H9 (cell line): ENCODE measurements around the gene DYNLRB2. TPM values are rescaled to one million over a fixed set of nuclear protein-coding genes. Genes with fewer than 3 reads are reported as not detected.

Source experiments
- DNase-seq: peaks from one replicate; pipeline ENCODE4 v3.0.0-alpha.2; 2017
- H2AFZ ChIP-seq: one replicate; pipeline ENCODE4 v1.6.1; 2013; ENCODE audit warnings: mild to moderate bottlenecking, low read length, control low read depth, moderate library complexity
- H2AK5ac ChIP-seq: 2 replicates; pipeline ENCODE4 v1.6.1; 2013; ENCODE audit warnings: low read length, control low read depth, mixed read lengths; ENCODE audit not compliant: insufficient read length
- H2BK120ac ChIP-seq: one replicate; pipeline ENCODE4 v1.6.1; 2013; ENCODE audit warnings: low read depth, mild to moderate bottlenecking, low read length, control low read depth, inconsistent platforms; ENCODE audit not compliant: poor library complexity, severe bottlenecking
- H2BK12ac ChIP-seq: 2 replicates; pipeline ENCODE4 v1.6.1; 2013; ENCODE audit warnings: low read length, control low read depth, mixed read lengths, low read depth; ENCODE audit not compliant: insufficient read length
- H2BK15ac ChIP-seq: 2 replicates; pipeline ENCODE4 v1.6.1; 2013; ENCODE audit warnings: low read depth, low read length, control low read depth
- H2BK20ac ChIP-seq: one replicate; pipeline ENCODE4 v1.6.1; 2013; ENCODE audit warnings: low read depth, mild to moderate bottlenecking, low read length, control low read depth, inconsistent platforms; ENCODE audit not compliant: poor library complexity, severe bottlenecking
- H2BK5ac ChIP-seq: 2 replicates; pipeline ENCODE4 v1.6.1; 2013; ENCODE audit warnings: low read length, control low read depth, mixed read lengths; ENCODE audit not compliant: insufficient read length
- H3K14ac ChIP-seq: 2 replicates; pipeline ENCODE4 v1.6.1; 2013; ENCODE audit warnings: low read length, control low read depth; ENCODE audit not compliant: insufficient read depth
- H3K18ac ChIP-seq: 2 replicates; pipeline ENCODE4 v1.6.1; 2013; ENCODE audit warnings: low read depth, mild to moderate bottlenecking, mixed read lengths, low read length, control low read depth; ENCODE audit not compliant: insufficient read length
- H3K23ac ChIP-seq: 2 replicates; pipeline ENCODE4 v1.6.1; 2013; ENCODE audit warnings: low read length, control low read depth, mixed read lengths, low read depth; ENCODE audit not compliant: insufficient read length
- H3K23me2 ChIP-seq: 2 replicates; pipeline ENCODE4 v1.6.1; 2013; ENCODE audit warnings: low read depth, mild to moderate bottlenecking, mixed read lengths, low read length, control low read depth; ENCODE audit not compliant: insufficient read length, poor library complexity, severe bottlenecking
- H3K27ac ChIP-seq: 2 replicates; pipeline ENCODE4 v1.5.1; 2013; ENCODE audit warnings: low read length, control low read depth, mixed read lengths, low read depth; ENCODE audit not compliant: insufficient read length
- H3K27me3 ChIP-seq: 2 replicates; pipeline ENCODE4 v1.6.1; 2013; ENCODE audit warnings: low read length, control low read depth, inconsistent platforms; ENCODE audit not compliant: insufficient read depth
- H3K4ac ChIP-seq: 2 replicates; pipeline ENCODE4 v1.6.1; 2013; ENCODE audit warnings: low read depth, mild to moderate bottlenecking, control low read depth, inconsistent platforms, low read length, moderate library complexity
- H3K4me1 ChIP-seq: 2 replicates; pipeline ENCODE4 v1.6.1; 2013; ENCODE audit warnings: low read length, control low read depth, inconsistent platforms; ENCODE audit not compliant: insufficient read depth
- H3K4me2 ChIP-seq: 2 replicates; pipeline ENCODE4 v1.6.1; 2013; ENCODE audit warnings: low read length, control low read depth, mixed read lengths; ENCODE audit not compliant: insufficient read length, insufficient read depth
- H3K56ac ChIP-seq: 2 replicates; pipeline ENCODE4 v1.6.1; 2013; ENCODE audit warnings: low read depth, mild to moderate bottlenecking, mixed read lengths, low read length, control low read depth; ENCODE audit not compliant: insufficient read length
- H3K79me1 ChIP-seq: 2 replicates; pipeline ENCODE4 v1.6.1; 2013; ENCODE audit warnings: low read depth, mild to moderate bottlenecking, moderate library complexity, low read length, control low read depth, inconsistent platforms; ENCODE audit not compliant: insufficient read depth, poor library complexity, severe bottlenecking
- H3K79me2 ChIP-seq: 2 replicates; pipeline ENCODE4 v1.6.1; 2013; ENCODE audit warnings: low read length, control low read depth, inconsistent platforms; ENCODE audit not compliant: insufficient read depth
- H3K9ac ChIP-seq: 2 replicates; pipeline ENCODE4 v1.6.1; 2013; ENCODE audit warnings: low read length, control low read depth, mixed read lengths; ENCODE audit not compliant: insufficient read length; ENCODE audit errors: extremely low read depth
- H3K9me3 ChIP-seq: one replicate; pipeline ENCODE4 v1.6.1; 2013; ENCODE audit warnings: low read depth, low read length, inconsistent platforms; ENCODE audit not compliant: control insufficient read depth
- H3T11ph ChIP-seq: one replicate; pipeline ENCODE4 v1.6.1; 2013; ENCODE audit warnings: mild to moderate bottlenecking, low read length, control low read depth, inconsistent platforms
- H4K20me1 ChIP-seq: one replicate; pipeline ENCODE4 v1.6.1; 2013; ENCODE audit not compliant: control insufficient read depth, insufficient read length, insufficient read depth
- H4K5ac ChIP-seq: 2 replicates; pipeline ENCODE4 v1.6.1; 2013; ENCODE audit warnings: low read depth, mild to moderate bottlenecking, mixed read lengths, low read length, control low read depth; ENCODE audit not compliant: insufficient read length
- H4K8ac ChIP-seq: replicated peaks from 2 replicates; pipeline ENCODE4 v1.6.1; 2013; ENCODE audit warnings: low read length, control low read depth, mixed read lengths, low read depth; ENCODE audit not compliant: insufficient read length
- H4K91ac ChIP-seq: 2 replicates; pipeline ENCODE4 v1.6.1; 2013; ENCODE audit warnings: low read depth, mild to moderate bottlenecking, moderate library complexity, mixed read lengths, low read length, control low read depth; ENCODE audit not compliant: insufficient read length
- H3K27ac Mint-ChIP-seq, 3 experiments: 2 replicates in 2 of 3; 3 replicates in 1 of 3; pipeline ENCODE4 v1.8.0; 2020 to 2021; ENCODE audit warnings: mixed read lengths in 3 of 3, mild to moderate bottlenecking in 1 of 3, moderate library complexity in 1 of 3
- H3K27me3 Mint-ChIP-seq: 2 replicates; pipeline ENCODE4 v1.8.0; 2021; ENCODE audit warnings: low read depth, mild to moderate bottlenecking, moderate library complexity, mixed read lengths
- H3K36me3 Mint-ChIP-seq, 3 experiments: 2 replicates in 2 of 3; 3 replicates in 1 of 3; pipeline ENCODE4 v1.8.0; 2020 to 2021; ENCODE audit warnings: low read depth in 3 of 3, mixed read lengths in 3 of 3; ENCODE audit not compliant: insufficient read depth in 1 of 3
- H3K4me1 Mint-ChIP-seq, 2 experiments: 2 replicates each; pipeline ENCODE4 v1.8.0; 2020; ENCODE audit warnings: mixed read lengths in 2 of 2
- H3K4me3 Mint-ChIP-seq, 2 experiments: 2 replicates in 1 of 2; 3 replicates in 1 of 2; pipeline ENCODE4 v1.8.0; 2020 to 2021; ENCODE audit warnings: mild to moderate bottlenecking in 2 of 2, mixed read lengths in 2 of 2, moderate library complexity in 1 of 2
- H3K9me3 Mint-ChIP-seq, 2 experiments: 2 replicates in 1 of 2; 3 replicates in 1 of 2; pipeline ENCODE4 v1.8.0; 2020; ENCODE audit warnings: mild to moderate bottlenecking in 2 of 2, mixed read lengths in 2 of 2, moderate library complexity in 1 of 2
- WGBS: extraction: QIAGEN DNeasy Blood & Tissue Kit; methylation state at CpG from one replicate; pipeline ENCODE4 v1.1.7; 2013; ENCODE audit warnings: missing lambda C conversion rate, low lambda C conversion rate, mixed read lengths; ENCODE audit not compliant: insufficient read length; ENCODE audit errors: extremely low coverage; 5-methylcytosine and 5-hydroxymethylcytosine counted together
- total RNA-seq: library from RNA; stranded (reverse); gene quantifications from 2 replicates; pipeline ENCODE4 v1.2.1, GENCODE V29; 2021
- TF ChIP-seq, protein P1 (sequence below): fragments of 200-600 bp; sonication (generic); conservative IDR thresholded peaks from 3 replicates; pipeline ENCODE4 v1.8.0; 2021; ENCODE audit warnings: antibody characterized with exemption, mild to moderate bottlenecking

DYNLRB2 gene
- total RNA-seq, 1 experiment from 2014 or later: not detected

DNA sequence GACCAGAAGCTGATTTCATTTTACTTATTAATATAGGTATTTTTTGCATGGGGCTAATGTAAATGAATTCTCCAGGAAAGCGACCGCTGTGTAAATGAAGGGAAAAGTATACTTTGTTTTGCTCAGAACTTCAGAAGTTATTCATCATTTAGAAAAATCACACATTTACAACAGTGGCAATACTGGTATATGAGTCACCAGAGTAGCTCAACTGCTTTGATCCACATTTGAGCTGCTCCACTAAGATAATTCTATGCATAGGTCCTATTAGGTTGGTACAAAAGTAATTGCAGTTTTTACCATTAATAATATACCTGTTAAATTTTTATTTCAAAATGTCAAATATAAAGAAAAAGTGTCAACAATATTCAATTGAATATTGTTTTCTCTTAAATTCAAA lies 22.9 kb upstream of the DYNLRB2 start:
- no peak overlapping the region for H3K27ac ChIP-seq
- no peak for DNase-seq
- no peak overlapping the region for H2AFZ ChIP-seq
- H3K18ac ChIP-seq: no peak overlapping the region
- no peaks in the 10 kb centered on the region for H3K36me3 Mint-ChIP-seq
- H3K23me2 ChIP-seq: no peaks in the 10 kb centered on the region
- no peaks in the 10 kb centered on the region for H4K20me1 ChIP-seq
- no peaks in the 10 kb centered on the region for H3K79me1 ChIP-seq
- peaks cover 0 to 3% of the 10 kb centered on the region in 2 experiments; a peak in 2 of 5 replicates for H3K9me3 Mint-ChIP-seq
- H2BK120ac ChIP-seq: no peak overlapping the region
- no peak overlapping the region for H2AK5ac ChIP-seq
- WGBS: no CpG with 5 or more reads among the region's 2 CpGs
- H3K9me3 ChIP-seq: no peaks in the 10 kb centered on the region
- no peak overlapping the region for H2BK20ac ChIP-seq
- H3T11ph ChIP-seq: no peak overlapping the region
- H3K4me1 ChIP-seq: no peaks in the 10 kb centered on the region
- H3K23ac ChIP-seq: no peak overlapping the region
- no peak overlapping the region for H3K14ac ChIP-seq
- H3K4me3 Mint-ChIP-seq: no peak overlapping the region
- no peak overlapping the region for H3K27ac Mint-ChIP-seq
- H3K4me2 ChIP-seq: no peak overlapping the region
- H2BK12ac ChIP-seq: no peak overlapping the region
- no peaks in the 10 kb centered on the region for H3K27me3 Mint-ChIP-seq
- no peak overlapping the region for H3K56ac ChIP-seq
- H3K9ac ChIP-seq: no peak overlapping the region
- H3K4me1 Mint-ChIP-seq: peaks cover 22 to 23% of the 10 kb centered on the region in 2 experiments
- no peak overlapping the region for H2BK5ac ChIP-seq
- H3K79me2 ChIP-seq: no peaks in the 10 kb centered on the region
- no peak overlapping the region for H4K5ac ChIP-seq
- H4K8ac ChIP-seq: no peak overlapping the region
- no peak overlapping the region for H4K91ac ChIP-seq
- H3K4ac ChIP-seq: no peak overlapping the region
- TF ChIP-seq, protein P1, sequence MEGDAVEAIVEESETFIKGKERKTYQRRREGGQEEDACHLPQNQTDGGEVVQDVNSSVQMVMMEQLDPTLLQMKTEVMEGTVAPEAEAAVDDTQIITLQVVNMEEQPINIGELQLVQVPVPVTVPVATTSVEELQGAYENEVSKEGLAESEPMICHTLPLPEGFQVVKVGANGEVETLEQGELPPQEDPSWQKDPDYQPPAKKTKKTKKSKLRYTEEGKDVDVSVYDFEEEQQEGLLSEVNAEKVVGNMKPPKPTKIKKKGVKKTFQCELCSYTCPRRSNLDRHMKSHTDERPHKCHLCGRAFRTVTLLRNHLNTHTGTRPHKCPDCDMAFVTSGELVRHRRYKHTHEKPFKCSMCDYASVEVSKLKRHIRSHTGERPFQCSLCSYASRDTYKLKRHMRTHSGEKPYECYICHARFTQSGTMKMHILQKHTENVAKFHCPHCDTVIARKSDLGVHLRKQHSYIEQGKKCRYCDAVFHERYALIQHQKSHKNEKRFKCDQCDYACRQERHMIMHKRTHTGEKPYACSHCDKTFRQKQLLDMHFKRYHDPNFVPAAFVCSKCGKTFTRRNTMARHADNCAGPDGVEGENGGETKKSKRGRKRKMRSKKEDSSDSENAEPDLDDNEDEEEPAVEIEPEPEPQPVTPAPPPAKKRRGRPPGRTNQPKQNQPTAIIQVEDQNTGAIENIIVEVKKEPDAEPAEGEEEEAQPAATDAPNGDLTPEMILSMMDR: no peak
- H3K27me3 ChIP-seq: no peaks in the 10 kb centered on the region
- no peak overlapping the region for H2BK15ac ChIP-seq
